ENCODE measurements around the gene ITPRIP. TPM values are rescaled to one million over a fixed set of nuclear protein-coding genes. Genes with fewer than 3 reads are reported as not detected.

The ITPRIP gene
- total RNA-seq, 4 donors from 2014 or later: 28.0 to 44.2 (median 29.4) TPM

DNA sequence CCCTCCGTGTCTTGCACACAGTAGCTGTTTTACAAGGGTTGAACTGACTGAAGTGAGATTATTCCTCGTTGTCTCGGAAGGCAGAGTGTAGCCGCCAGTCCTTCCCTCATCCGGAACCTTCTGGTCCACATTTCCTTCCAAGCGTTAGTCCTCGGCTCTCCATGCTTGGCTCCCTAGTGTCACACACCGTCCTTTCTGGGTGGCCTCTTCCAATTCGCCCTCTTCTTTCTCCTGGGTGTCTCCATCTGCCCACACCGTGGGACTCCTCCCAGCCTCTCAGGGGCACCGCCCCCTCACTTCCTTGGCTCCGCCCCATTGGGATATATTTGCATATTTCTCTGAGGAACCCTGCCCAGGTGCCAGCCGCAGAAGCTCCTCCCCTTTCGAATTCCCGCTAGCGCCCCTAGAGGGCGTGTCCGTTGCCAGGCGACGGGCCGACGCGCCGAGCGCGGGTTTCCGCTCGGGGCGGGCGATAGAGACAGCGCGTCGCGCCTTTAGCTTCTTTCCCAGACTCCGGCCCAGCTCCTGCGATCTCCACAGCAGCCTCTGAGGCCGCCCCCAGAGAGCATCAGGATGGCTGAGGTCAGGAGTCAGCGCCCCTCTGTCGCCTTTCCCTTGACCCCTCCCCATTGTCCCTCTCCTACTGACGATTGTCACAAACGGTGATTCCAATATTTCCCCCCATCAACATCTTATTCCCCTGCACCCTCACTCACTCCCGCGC, 15.2 kb upstream of the ITPRIP start, which contains the start of gene CFAP58:
Gene CFAP58 (plus strand): TSS at position 509 of the 724 bp plus-strand sequence. CDS start 65 bp downstream, at position 574.
- peak in 1 of 2 donors; percentile 44 for TF ChIP-seq POLR2A (IDR thresholded peaks at IDR 0.05)
- TF ChIP-seq, protein P1, sequence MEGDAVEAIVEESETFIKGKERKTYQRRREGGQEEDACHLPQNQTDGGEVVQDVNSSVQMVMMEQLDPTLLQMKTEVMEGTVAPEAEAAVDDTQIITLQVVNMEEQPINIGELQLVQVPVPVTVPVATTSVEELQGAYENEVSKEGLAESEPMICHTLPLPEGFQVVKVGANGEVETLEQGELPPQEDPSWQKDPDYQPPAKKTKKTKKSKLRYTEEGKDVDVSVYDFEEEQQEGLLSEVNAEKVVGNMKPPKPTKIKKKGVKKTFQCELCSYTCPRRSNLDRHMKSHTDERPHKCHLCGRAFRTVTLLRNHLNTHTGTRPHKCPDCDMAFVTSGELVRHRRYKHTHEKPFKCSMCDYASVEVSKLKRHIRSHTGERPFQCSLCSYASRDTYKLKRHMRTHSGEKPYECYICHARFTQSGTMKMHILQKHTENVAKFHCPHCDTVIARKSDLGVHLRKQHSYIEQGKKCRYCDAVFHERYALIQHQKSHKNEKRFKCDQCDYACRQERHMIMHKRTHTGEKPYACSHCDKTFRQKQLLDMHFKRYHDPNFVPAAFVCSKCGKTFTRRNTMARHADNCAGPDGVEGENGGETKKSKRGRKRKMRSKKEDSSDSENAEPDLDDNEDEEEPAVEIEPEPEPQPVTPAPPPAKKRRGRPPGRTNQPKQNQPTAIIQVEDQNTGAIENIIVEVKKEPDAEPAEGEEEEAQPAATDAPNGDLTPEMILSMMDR (IDR thresholded peaks at IDR 0.05): peak; percentile 33 to 70 (median 52)
- Histone ChIP-seq H3K27ac (no peak within 1 kb of the TSS), H3K27me3 (no peaks in the 10 kb centered on the region), H3K36me3 (no peaks in the 10 kb centered on the region), H3K4me3 (replicated peaks in 1 of 3) (peak within 1 kb of the TSS in 1 of 3 donors; percentile 29), H3K9me3 (no peaks in the 10 kb centered on the region), H3K4me1 (peaks cover 7 to 26% of the 10 kb centered on the region in 2 donors)
- WGBS, 2 donors: 3 to 8% methylated on average over 43 of the region's 43 CpGs
- DNase-seq: peak; percentile 91 to 94
- intact Hi-C loops (cut with DNase I): no loop called here

DNA sequence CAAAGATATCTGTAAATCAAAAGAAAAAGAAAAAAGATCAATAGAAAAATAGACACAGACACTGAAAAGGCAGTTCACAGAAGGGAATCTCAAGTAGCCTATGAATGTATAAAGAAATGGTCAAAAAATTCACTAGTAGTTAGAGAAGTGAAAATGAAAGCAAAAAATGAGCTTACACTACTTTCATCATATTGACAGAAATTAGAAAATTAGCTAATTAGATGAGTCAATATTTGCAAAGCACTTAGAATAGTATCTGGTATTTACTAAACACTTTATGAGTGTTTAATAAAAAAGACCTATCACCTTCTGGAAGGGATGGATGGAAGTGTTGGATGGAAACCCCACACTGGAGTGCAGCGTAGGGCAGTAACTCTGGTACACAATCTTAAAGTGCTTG, 13.7 kb upstream of the ITPRIP start:
- TF ChIP-seq, protein P1 (IDR thresholded peaks at IDR 0.05): no peak
- no peak for TF ChIP-seq POLR2A (IDR thresholded peaks at IDR 0.05)
- H3K36me3 ChIP-seq: no peaks in the 10 kb centered on the region
- H3K27me3 ChIP-seq: no peaks in the 10 kb centered on the region
- 90 to 91% methylated on average over 1 of the region's 1 CpG for WGBS, 2 donors
- no peaks in the 10 kb centered on the region for H3K9me3 ChIP-seq
- H3K27ac ChIP-seq: no peak overlapping the region
- no peak overlapping the region for H3K4me3 ChIP-seq (replicated peaks in 1 of 3)
- no peak for DNase-seq
- peaks cover 12 to 35% of the 10 kb centered on the region in 2 donors for H3K4me1 ChIP-seq
- intact Hi-C loops (cut with DNase I): loop anchor here (2.0 kb wide), 1 partner anchor 61 kb away; no protein-coding TSS in a partner anchor

DNA sequence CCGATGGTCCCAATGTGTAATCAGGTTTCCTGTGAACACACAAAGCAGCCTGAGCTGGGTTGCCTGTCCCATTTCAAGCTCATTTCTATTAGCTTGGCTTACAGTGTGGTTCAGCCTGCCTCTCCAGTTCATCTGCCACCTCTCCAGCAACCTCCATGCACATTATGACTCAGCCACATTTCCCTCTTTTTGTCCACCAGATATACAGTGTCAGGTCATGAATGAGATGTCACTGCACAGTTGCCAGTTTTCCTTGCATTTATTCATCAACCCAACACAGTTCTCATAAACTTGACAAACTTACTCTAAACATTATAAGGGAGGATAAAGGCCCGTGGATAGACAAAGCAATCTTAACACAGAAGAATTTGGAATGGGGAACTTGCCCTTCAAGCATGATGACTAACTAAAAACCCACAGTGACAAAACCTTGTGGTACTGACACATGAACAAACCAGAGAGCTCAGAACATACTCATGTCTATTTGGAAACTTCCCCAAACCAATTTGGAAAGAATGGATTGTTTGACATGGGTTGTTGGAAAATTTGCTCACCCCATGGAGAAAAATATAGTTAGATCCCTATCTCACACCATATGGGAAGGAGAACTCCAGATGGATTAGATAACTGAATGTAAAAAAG, 12.9 kb upstream of the ITPRIP start:
- H3K4me1 ChIP-seq: peaks cover 12 to 35% of the 10 kb centered on the region in 2 donors
- no peaks in the 10 kb centered on the region for H3K36me3 ChIP-seq
- no peak for DNase-seq
- WGBS, 2 donors: 80 to 85% methylated on average over 2 of the region's 2 CpGs
- no peak overlapping the region for H3K27ac ChIP-seq
- H3K27me3 ChIP-seq: no peaks in the 10 kb centered on the region
- H3K4me3 ChIP-seq (replicated peaks in 1 of 3): no peak overlapping the region
- H3K9me3 ChIP-seq: no peaks in the 10 kb centered on the region
- TF ChIP-seq, protein P1 (IDR thresholded peaks at IDR 0.05): no peak
- no peak for TF ChIP-seq POLR2A (IDR thresholded peaks at IDR 0.05)
- intact Hi-C loops (cut with DNase I): loop anchor here (2.0 kb wide), 1 partner anchor 60 kb away; no protein-coding TSS in a partner anchor

DNA sequence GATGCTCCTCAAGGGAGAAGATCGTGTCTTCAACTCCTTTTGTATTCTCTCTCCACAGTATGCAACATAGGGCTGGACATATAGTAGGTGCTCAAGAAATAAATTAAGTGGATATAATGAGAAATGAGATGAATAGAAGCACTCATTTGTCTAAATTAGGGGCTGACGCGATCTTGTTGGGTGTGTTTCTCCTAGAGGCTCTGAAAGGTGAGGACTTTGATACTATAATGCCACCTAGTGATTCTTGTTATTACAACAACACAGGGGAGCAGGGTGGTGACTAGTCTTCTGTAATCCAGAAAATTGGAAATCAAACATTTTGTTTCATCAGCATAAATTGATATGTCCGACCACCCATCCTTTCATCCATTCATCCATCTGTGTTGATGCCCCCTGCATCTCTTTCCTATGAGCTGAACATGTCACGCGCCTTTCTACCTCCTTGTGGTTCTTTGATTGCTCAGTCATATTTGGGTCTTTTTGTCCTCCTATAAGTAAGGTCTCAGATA, 11.9 kb upstream of the ITPRIP start:
- DNase-seq: no peak

More for the DNA sequence above, 11.9 kb upstream of the ITPRIP start:
- WGBS, 2 donors: 23 to 27% methylated on average over 6 of the region's 6 CpGs
- no peak for TF ChIP-seq POLR2A (IDR thresholded peaks at IDR 0.05)
- TF ChIP-seq, protein P1 (IDR thresholded peaks at IDR 0.05): peak; percentile 29 to 96 (median 68)
- intact Hi-C loops (cut with DNase I): loop anchor here (2.0 kb wide), 1 partner anchor 59 kb away; no protein-coding TSS in a partner anchor
- Histone ChIP-seq H3K36me3 (no peaks in the 10 kb centered on the region), H3K4me3 (replicated peaks in 1 of 3) (no peak overlapping the region), H3K27me3 (no peaks in the 10 kb centered on the region), H3K4me1 (peaks cover 12 to 35% of the 10 kb centered on the region in 2 donors), H3K27ac (peak overlapping the region; percentile 19 to 69 (median 39)), H3K9me3 (no peaks in the 10 kb centered on the region)
